ENCODE measurements around the gene PSMC5. TPM values are rescaled to one million over a fixed set of nuclear protein-coding genes. Genes with fewer than 3 reads are reported as not detected.
A peak's percentile ranks its signal among the peaks of the same experiment; 100 is the strongest.

The PSMC5 gene
- total and polyA plus RNA-seq, 10 of the 15 experiments (the other 5 are each of a cell fraction or from before 2014, with no cell fraction given): 55.0 to 266 (median 148) TPM

- 50% methylated on average over 4 of the region's 4 CpGs for WGBS (ENCODE audit: insufficient coverage, insufficient replicate concordance, low lambda C conversion rate, missing lambda C conversion rate)
- Histone ChIP-seq H3K79me2 (ENCODE audit: control insufficient read depth, insufficient read depth, low read length) (peaks cover 51% of the 10 kb centered on the region), H4K20me1 (ENCODE audit: control insufficient read depth, insufficient read depth) (no peaks in the 10 kb centered on the region), H3K9me3 (replicated peaks; ENCODE audit: control insufficient read depth, insufficient read depth, low read length) (no peaks in the 10 kb centered on the region), H3K27ac (ENCODE audit: control insufficient read depth, insufficient read depth) (peak overlapping the region; percentile 80), H3K36me3 (ENCODE audit: control insufficient read depth in 2 of 2, insufficient read depth in 2 of 2, low read length in 1 of 2) (peaks cover 0 to 8% of the 10 kb centered on the region in 2 experiments; a peak in 1 of 4 replicates), H3K4me3 (peak overlapping the region; percentile 97), H3K4me2 (ENCODE audit: control insufficient read depth, insufficient read depth) (peak overlapping the region; percentile 90), H3K9ac (ENCODE audit: control insufficient read depth, insufficient read depth, low read length) (peak overlapping the region; percentile 65), H3K27me3 (replicated peaks in 1 of 2; ENCODE audit: control insufficient read depth in 2 of 2, insufficient read depth in 2 of 2, low read length in 1 of 2) (no peaks in the 10 kb centered on the region), H2AFZ (ENCODE audit: control insufficient read depth, low read depth, low read length) (no peak overlapping the region), H3K4me1 (ENCODE audit: control insufficient read depth, insufficient read depth, low read length) (peaks cover 18% of the 10 kb centered on the region)
- DNase-seq (ENCODE audit: low read depth, low spot score) (no peak), FAIRE-seq (no peak), ATAC-seq (no peak)
- in situ Hi-C loops (cut with MboI) (loop anchor here (10.0 to 25.0 kb wide), 2 partner anchors 403 to 664 kb away; partner anchors contain the start of genes CEP95, CYB561 and DDX5), intact Hi-C loops (cut with micrococcal nuclease; ENCODE audit: unreplicated experiment) (loop anchor here (5.0 kb wide), 2 partner anchors 68 to 143 kb away; partner anchors contain the start of genes CCDC47 and DDX42)
- ChIA-PET RAD21 (ENCODE audit: unreplicated experiment) (interaction anchor here (0.6 to 2.2 kb wide), 3 partner anchors 13 to 150 kb away, joined by 3 to 5 read pairs (median 3); partner anchors contain the start of gene FTSJ3), SMC1A (ENCODE audit: uncharacterized antibody, unreplicated experiment) (interaction anchor here (0.8 to 1.7 kb wide), 4 partner anchors 13 to 68 kb away, joined by 3 to 5 read pairs (median 3); partner anchors contain the start of genes CCDC47, DDX42 and FTSJ3), CTCF (interaction anchor here (0.5 to 2.7 kb wide), 8 partner anchors 8 to 415 kb away, joined by 3 to 19 read pairs (median 4); partner anchors contain the start of genes FTSJ3 and PSMC5), POLR2A (interaction anchor here (0.6 to 3.5 kb wide), 12 partner anchors 8 to 380 kb away, joined by 3 to 24 read pairs (median 3); partner anchors contain the start of genes CCDC47, DDX42 and STRADA)
- TF ChIP-seq E4F1 (IDR thresholded peaks at IDR 0.05; ENCODE audit: borderline replicate concordance, partially characterized antibody) (no peak), HDGF (IDR thresholded peaks at IDR 0.05) (no peak)
- BruUV-seq (replicated peaks): no TSS peak
These were observed 13.5 kb downstream of the PSMC5 start for GRCh38 chr17:63840591-63841349.
